HG02623 (cell line): ENCODE data around the gene FGGY.
"Not testable (repeated sequence)": the region's sequence is repeated elsewhere in the genome, so short reads cannot be mapped to it uniquely, and the experiment has no call there.

Experiments
- ATAC-seq: cut with Tn5 transposase; IDR thresholded peaks from one replicate; pipeline ENCODE4 v1.9.1; 2021; ENCODE audit warnings: moderate library complexity; ENCODE audit not compliant: unreplicated experiment

The FGGY gene

GRCh38 chr1:59716832-59717231 is 419.9 kb downstream of the FGGY start:
- no peak for ATAC-seq

- ATAC-seq = no peak
Observed at GRCh38 chr1:59718064-59718988, 421.4 kb downstream of the FGGY start.

GRCh38 chr1:59718989-59719360 is 422.1 kb downstream of the FGGY start:
- no peak for ATAC-seq

- ATAC-seq = no peak
Observed at GRCh38 chr1:59720326-59721115, 423.6 kb downstream of the FGGY start.

- ATAC-seq = no peak
Observed at GRCh38 chr1:59730302-59730701, 433.4 kb downstream of the FGGY start.

GRCh38 chr1:59730759-59731478 is 434.0 kb downstream of the FGGY start:
- ATAC-seq = no peak

GRCh38 chr1:59731591-59731990 is 434.7 kb downstream of the FGGY start:
- no peak for ATAC-seq

- no peak for ATAC-seq
Observed at GRCh38 chr1:59732214-59732955, 435.5 kb downstream of the FGGY start.

GRCh38 chr1:59733443-59734141 is 436.7 kb downstream of the FGGY start:
- ATAC-seq = no peak

DNA sequence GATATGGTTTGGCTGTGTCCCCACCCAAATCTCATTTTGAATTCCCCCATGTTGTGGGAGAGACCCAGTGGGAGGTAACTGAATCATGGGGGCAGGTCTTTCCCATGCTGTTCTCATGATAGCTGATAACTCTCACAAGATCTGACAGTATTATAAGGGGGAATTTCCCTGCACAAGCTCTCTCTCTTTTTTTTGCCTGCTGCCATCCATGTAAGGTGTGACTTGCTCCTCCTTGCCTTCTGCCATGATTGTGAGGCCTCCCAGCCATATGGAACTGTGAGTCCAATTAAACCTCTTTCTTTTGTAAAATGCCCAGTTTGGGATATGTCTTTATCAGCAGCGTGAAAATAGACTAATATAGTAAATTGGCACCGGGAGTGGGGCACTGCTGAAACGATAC is 439.0 kb downstream of the FGGY start:
- not testable (repeated sequence) for ATAC-seq

- ATAC-seq = no peak
Observed at GRCh38 chr1:59736744-59737143, 439.9 kb downstream of the FGGY start.

DNA sequence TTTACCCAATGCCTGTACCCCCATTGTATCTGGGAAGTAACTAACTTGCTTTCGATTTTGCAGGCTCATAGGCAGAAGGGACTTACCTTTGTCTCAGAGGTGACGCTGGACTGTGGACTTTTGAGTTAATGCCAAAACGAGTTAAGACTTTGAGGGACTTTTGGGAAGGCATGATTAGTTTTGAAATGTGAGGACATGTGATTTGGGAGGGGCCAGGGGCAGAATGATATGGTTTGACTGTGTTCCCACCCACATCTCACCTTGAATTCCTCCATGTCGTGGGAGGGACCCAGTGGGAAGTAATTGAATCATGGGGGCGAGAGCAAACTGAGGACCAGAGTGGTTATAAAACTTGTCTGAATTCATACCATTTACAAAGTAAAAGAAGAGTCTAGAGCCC is 440.7 kb downstream of the FGGY start:
- ATAC-seq = no peak

DNA sequence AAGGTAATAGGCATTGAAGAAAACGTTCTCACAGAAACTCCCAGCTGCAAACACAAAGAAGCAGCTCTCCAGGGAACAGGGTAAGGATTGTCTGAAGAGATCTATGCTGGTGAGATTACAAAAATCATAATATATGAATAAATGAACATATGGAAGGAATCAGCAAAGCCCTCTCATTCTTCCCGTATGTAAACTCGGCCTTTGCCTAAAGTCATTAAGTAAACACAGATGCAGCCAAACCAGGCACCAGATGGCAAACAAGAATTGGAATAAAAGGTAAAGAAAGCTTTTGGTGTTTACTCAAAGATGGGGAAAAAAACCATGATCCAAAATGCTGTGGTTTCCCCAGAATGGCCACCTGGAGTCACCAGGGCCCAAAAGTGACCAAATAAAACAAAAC is 441.3 kb downstream of the FGGY start:
- no peak for ATAC-seq

GRCh38 chr1:59738591-59739015 is 441.7 kb downstream of the FGGY start:
- no peak for ATAC-seq

DNA sequence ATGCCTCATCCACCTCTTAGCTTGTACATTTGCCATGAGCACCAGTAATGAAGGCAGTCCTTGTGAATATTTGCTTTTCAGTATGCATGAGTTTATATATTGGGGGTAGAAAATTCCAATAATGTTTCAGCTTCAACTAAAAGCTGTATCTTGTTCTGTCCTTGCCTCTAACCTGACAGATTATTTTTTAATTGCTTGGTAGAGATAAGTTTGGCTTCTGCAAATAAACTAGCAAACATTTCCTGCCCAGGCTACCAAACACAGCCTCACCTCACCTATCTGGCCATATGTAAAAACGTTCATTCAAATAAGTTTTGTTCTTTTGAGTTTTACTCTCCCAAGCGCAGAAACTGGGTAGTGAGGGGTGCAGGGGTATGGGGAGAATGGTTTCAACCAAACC is 442.2 kb downstream of the FGGY start:
- ATAC-seq = no peak

GRCh38 chr1:59742526-59742925 is 445.6 kb downstream of the FGGY start:
- ATAC-seq = no peak

DNA sequence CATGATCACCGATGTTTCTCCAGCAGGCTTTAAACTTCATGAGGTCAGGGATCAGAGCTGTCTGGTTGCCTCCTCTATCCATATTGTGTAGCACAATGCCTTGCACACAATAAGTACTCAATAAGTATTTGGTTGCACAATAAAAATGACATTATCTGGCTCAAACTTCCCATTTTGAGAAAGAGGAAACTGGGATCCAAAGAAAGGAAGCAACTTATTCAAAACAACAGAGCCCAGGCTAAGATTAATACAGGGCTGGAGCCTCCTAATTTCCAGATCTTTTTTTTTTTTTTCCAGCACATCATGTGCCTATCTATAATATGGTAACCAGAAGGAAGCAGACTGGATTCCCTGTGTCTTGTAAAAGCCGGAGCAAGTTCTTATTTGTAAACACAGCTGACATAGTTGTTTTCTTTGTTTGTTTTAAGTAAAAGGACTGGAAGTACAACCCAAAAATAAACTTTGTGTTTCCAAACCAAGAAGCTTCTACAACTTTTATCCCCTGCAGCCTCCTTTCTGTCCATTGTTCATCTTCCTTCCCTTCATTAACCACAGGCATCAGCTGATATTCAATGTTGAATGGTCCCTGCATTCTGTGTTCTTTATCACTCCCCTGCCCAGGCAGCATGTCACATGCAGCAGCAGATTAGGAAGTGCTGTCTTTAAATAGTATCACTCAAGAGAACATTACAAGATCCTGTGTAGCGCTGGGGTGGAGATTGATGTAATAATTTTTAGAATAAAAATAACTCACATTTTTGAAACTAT is 446.6 kb downstream of the FGGY start:
- ATAC-seq = no peak

DNA sequence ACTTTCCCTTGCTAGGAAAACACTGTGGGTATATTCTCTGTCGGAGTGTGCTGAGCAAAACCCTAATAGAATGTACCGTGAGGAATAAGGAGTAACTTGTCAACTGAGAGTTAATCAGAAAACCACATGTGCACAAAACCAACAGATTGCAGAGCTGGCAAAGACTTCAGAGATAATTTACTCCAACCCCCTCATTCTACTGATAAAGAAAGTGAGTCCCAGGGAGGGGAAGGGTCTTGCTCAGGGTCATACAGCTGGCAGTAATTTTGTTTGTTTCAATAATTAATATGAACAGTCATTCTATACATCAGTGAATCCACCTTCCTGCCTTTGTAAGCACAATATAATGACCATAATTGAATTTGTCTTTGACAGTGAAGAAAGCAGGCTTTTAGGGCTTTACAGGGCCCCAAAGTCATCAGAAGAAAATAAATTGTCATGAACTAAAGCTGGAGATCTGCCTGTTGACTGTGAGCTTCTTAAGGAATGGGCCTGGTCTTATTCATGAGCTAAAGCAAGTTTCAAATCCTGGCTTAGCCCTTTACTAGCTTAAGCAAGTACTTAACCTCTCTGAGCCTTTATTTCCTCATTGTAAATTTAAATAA is 450.6 kb downstream of the FGGY start:
- no peak for ATAC-seq

- no peak for ATAC-seq
Observed at GRCh38 chr1:59748123-59748522, 451.2 kb downstream of the FGGY start.
